Measurements from ENCODE around the gene LCN10. TPM values are rescaled to one million over a fixed set of nuclear protein-coding genes. Genes with fewer than 3 reads are reported as not detected.

Gene LCN10
- total RNA-seq: not detected
- 18.0 TPM for total RNA-seq (2013)

DNA sequence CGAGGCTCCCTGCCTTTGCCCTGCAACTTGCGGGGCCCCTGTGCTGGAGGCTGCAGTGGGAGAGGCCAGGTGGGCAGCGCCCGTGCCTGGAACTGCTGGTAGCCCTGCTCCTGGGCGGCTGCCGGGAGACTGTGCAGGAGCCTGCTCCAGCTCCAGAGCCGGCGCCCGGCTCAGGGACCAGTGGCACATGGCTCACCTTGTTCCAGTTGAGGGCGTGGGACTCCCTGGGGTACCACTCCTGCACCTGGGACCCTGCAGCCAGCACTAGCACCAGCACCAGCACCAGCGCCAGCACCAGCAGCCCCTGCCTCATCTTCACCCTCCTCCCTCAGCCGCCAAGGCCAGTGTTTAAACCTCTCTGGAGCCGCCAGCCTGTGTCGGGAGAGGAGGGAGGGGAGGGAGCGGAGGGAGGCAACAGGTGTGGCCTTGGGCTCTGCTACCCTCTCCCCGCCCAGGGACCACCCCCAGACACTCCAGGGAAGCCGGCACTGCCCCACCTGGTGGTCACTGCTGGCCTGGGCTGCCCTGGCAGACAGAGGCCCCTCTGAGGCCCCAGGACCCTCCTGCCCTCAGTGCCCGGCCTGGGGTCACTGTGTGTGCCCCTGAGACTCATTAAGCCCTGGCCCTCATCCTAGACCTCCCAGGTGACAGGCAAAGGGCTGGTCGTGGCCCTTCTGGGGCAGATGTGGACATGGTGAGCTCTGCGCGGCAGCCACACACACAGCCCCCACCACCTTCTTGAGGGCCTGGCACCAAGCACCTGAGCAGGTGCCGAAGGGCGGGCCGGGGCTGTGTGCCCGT lies at the start of gene LCN10:
Gene LCN10, minus strand, starts transcription at position 350 of the 801 bp plus-strand sequence. Its CDS starts 37 bp downstream, at position 313.
- TF ChIP-seq, protein P1, sequence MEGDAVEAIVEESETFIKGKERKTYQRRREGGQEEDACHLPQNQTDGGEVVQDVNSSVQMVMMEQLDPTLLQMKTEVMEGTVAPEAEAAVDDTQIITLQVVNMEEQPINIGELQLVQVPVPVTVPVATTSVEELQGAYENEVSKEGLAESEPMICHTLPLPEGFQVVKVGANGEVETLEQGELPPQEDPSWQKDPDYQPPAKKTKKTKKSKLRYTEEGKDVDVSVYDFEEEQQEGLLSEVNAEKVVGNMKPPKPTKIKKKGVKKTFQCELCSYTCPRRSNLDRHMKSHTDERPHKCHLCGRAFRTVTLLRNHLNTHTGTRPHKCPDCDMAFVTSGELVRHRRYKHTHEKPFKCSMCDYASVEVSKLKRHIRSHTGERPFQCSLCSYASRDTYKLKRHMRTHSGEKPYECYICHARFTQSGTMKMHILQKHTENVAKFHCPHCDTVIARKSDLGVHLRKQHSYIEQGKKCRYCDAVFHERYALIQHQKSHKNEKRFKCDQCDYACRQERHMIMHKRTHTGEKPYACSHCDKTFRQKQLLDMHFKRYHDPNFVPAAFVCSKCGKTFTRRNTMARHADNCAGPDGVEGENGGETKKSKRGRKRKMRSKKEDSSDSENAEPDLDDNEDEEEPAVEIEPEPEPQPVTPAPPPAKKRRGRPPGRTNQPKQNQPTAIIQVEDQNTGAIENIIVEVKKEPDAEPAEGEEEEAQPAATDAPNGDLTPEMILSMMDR (IDR thresholded peaks at IDR 0.05): no peak
- no peak for DNase-seq
- intact Hi-C loops (cut with micrococcal nuclease): no loop called here
- H3K4me1 Mint-ChIP-seq: no peaks in the 10 kb centered on the region
- peaks cover 0 to 7% of the 10 kb centered on the region in 2 donors for H3K27me3 Mint-ChIP-seq (ENCODE audit: low read depth in 2 of 2)
- H3K27me3 ChIP-seq (ENCODE audit: control insufficient read depth, insufficient read depth, low read length): peaks cover 11% of the 10 kb centered on the region
- H3K9me3 Mint-ChIP-seq: no peaks in the 10 kb centered on the region
- H3K4me3 Mint-ChIP-seq: no peak within 1 kb of the TSS
- H3K36me3 Mint-ChIP-seq: no peaks in the 10 kb centered on the region
- H3K27ac ChIP-seq (ENCODE audit: low read length): peak within 1 kb of the TSS; percentile 55
- no peaks in the 10 kb centered on the region for H3K9me3 ChIP-seq (ENCODE audit: control insufficient read depth, insufficient read depth, low read length)
- ATAC-seq: no peak
- 75% methylated on average over 19 of the region's 25 CpGs for WGBS (ENCODE audit: insufficient coverage)
- H3K4me3 ChIP-seq (ENCODE audit: low read length): peak within 1 kb of the TSS; percentile 59
- no peaks in the 10 kb centered on the region for H3K36me3 ChIP-seq (ENCODE audit: control insufficient read depth, insufficient read depth, low read length)
- H3K27ac Mint-ChIP-seq: no peak within 1 kb of the TSS
- H3K4me1 ChIP-seq (ENCODE audit: control insufficient read depth, insufficient read depth, low read length): peaks cover 23% of the 10 kb centered on the region

DNA sequence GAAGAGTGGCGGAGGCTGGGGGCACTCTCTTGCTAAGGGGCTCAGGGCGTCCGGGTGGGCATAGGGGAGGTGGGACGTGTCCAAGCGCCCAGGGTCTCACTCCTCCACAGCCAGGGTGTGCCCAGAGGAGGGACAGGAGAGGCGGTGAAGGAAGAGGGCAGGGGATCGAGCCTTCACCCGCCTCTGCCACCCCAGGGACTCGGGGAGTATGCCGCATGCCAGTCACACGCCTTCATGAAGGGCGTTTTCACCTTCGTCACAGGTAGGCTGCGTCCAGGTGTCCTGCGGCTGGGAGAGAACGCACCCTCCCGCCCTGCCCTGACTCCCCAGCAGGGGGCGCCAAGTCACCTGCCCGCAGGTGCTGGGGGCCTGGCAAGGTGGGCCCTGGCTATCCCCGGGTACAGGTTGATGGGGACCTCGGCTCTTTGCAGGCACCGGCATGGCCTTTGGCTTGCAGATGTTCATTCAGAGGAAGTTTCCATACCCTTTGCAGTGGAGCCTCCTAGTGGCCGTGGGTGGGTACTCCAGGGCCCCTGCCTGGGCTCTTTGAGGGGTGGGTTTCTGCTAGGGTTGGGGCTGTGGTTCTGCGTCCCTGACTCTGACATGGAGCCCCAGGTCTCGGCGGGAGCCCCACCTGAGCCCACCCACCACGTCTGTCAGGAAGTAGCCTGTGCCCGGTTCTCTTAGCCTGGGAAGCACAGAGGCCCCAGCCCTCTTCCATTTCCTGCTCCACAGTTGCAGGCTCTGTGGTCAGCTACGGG lies 49.0 kb upstream of the LCN10 start:
- intact Hi-C loops (cut with micrococcal nuclease): loop anchor here (5.0 kb wide), 1 partner anchor 451 kb away; the partner anchor contains the start of gene TUBB4B
- TF ChIP-seq, protein P1 (IDR thresholded peaks at IDR 0.05): peak; percentile 96
- ATAC-seq (no peak), DNase-seq (peak; percentile 62 to 80)
- Histone ChIP-seq H3K4me3 (ENCODE audit: low read length) (peak overlapping the region; percentile 66), H3K4me1 (ENCODE audit: control insufficient read depth, insufficient read depth, low read length) (peaks cover 43% of the 10 kb centered on the region), H3K36me3 (ENCODE audit: control insufficient read depth, insufficient read depth, low read length) (peaks cover 9% of the 10 kb centered on the region), H3K9me3 (ENCODE audit: control insufficient read depth, insufficient read depth, low read length) (no peaks in the 10 kb centered on the region), H3K27ac (ENCODE audit: low read length) (peak overlapping the region; percentile 88), H3K27me3 (ENCODE audit: control insufficient read depth, insufficient read depth, low read length) (no peaks in the 10 kb centered on the region)
- H3K36me3 Mint-ChIP-seq: no peaks in the 10 kb centered on the region
- peak overlapping the region; percentile 80 for H3K4me3 Mint-ChIP-seq
- peak overlapping the region; percentile 89 to 91 for H3K27ac Mint-ChIP-seq
- peaks cover 31 to 34% of the 10 kb centered on the region in 2 donors for H3K4me1 Mint-ChIP-seq
- under 1% methylated on average over 29 of the region's 29 CpGs for whole genome bisulfite sequencing (ENCODE audit: insufficient coverage)
- peaks cover 0 to 4% of the 10 kb centered on the region in 2 donors for H3K27me3 Mint-ChIP-seq (ENCODE audit: low read depth in 2 of 2)
- no peaks in the 10 kb centered on the region for H3K9me3 Mint-ChIP-seq

GRCh38 chr9:136790640-136791515 lies 48.1 kb upstream of the LCN10 start, which contains the start of gene TMEM141:
TMEM141 (plus strand) TSS chr9:136791344; CDS start chr9:136791371, 27 bp downstream.
- intact Hi-C loops (cut with micrococcal nuclease): loop anchor here (5.0 kb wide), 1 partner anchor 451 kb away; the partner anchor contains the start of gene TUBB4B
- H3K9me3 ChIP-seq (ENCODE audit: control insufficient read depth, insufficient read depth, low read length): no peaks in the 10 kb centered on the region
- Mint-ChIP-seq H3K27ac (peak within 1 kb of the TSS; percentile 89 to 91), H3K36me3 (no peaks in the 10 kb centered on the region), H3K27me3 (ENCODE audit: low read depth in 2 of 2) (peaks cover 0 to 4% of the 10 kb centered on the region in 2 donors), H3K4me1 (peaks cover 27 to 34% of the 10 kb centered on the region in 2 donors), H3K9me3 (no peaks in the 10 kb centered on the region), H3K4me3 (peak within 1 kb of the TSS; percentile 80)
- ATAC-seq (peak; percentile 84 to 96 (median 86)), DNase-seq (peak; percentile 99 to 100)
- H3K36me3 ChIP-seq (ENCODE audit: control insufficient read depth, insufficient read depth, low read length): peaks cover 9% of the 10 kb centered on the region
- peak within 1 kb of the TSS; percentile 66 for H3K4me3 ChIP-seq (ENCODE audit: low read length)
- H3K4me1 ChIP-seq (ENCODE audit: control insufficient read depth, insufficient read depth, low read length): peaks cover 43% of the 10 kb centered on the region
- H3K27ac ChIP-seq (ENCODE audit: low read length): peak within 1 kb of the TSS; percentile 88
- TF ChIP-seq, protein P1 (IDR thresholded peaks at IDR 0.05): no peak
- under 1% methylated on average over 70 of the region's 70 CpGs for WGBS (ENCODE audit: insufficient coverage)
- H3K27me3 ChIP-seq (ENCODE audit: control insufficient read depth, insufficient read depth, low read length): no peaks in the 10 kb centered on the region

Measured in natural killer cell (primary cell).